Measurements from ENCODE around the gene LRMDA. TPM values are rescaled to one million over a fixed set of nuclear protein-coding genes. Genes with fewer than 3 reads are reported as not detected.

The LRMDA gene
- total RNA-seq, 3 donors from 2014 or later (not counting 1 experiment from before 2014, with no cell fraction given) = 1.4 to 2.4 (median 2.1) TPM

DNA sequence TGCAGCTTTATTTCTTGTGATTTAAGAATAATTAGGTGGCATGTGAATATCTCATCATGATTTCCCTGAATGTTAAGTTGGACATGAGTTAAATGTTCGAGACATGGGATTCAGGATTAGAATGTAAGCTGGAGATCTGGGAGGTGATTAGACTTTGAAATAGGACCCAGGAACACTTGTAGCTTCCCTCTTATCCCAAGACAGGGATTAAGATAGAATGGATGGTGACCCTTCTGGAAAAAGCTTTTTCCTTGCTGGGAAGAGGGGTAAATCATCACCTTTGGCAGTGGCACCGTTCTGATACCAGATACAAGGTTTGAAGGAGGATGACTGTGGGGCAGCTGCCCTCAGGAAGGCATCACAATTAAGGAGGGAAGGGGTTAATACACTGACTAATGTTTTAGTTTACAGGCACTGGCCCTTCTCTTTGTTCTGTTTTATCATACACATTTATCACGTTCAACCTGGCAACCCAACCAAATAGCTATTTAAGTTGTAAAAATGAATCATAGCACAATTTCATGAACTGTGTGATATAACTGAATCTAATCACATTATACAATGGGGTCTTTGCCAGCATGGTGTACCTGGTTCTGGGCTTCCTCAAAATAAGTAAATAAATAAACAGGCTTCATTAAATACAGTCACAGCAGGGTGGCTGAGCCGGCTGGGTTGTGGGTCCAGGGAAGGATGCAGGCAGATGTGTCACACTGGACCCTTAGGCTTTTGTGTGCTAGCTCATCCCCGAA lies 212.7 kb downstream of the LRMDA start:
- Mint-ChIP-seq H3K27ac (no peak overlapping the region), H3K27me3 (ENCODE audit: low read depth in 2 of 2) (peaks cover 8 to 14% of the 10 kb centered on the region in 2 donors), H3K36me3 (no peaks in the 10 kb centered on the region), H3K4me1 (no peaks in the 10 kb centered on the region), H3K9me3 (no peaks in the 10 kb centered on the region), H3K4me3 (no peak overlapping the region)
- ATAC-seq (no peak), DNase-seq (no peak)
- Histone ChIP-seq H3K9me3 (ENCODE audit: control insufficient read depth, insufficient read depth, low read length) (no peaks in the 10 kb centered on the region), H3K27ac (ENCODE audit: low read length) (no peak overlapping the region), H3K4me3 (ENCODE audit: low read length) (no peak overlapping the region), H3K4me1 (ENCODE audit: control insufficient read depth, insufficient read depth, low read length) (no peaks in the 10 kb centered on the region), H3K36me3 (ENCODE audit: control insufficient read depth, insufficient read depth, low read length) (no peaks in the 10 kb centered on the region), H3K27me3 (ENCODE audit: control insufficient read depth, insufficient read depth, low read length) (no peaks in the 10 kb centered on the region)
- intact Hi-C loops (cut with micrococcal nuclease) = no loop called here
- WGBS (ENCODE audit: insufficient coverage) = 92% methylated on average over 4 of the region's 5 CpGs
- TF ChIP-seq, protein P1, sequence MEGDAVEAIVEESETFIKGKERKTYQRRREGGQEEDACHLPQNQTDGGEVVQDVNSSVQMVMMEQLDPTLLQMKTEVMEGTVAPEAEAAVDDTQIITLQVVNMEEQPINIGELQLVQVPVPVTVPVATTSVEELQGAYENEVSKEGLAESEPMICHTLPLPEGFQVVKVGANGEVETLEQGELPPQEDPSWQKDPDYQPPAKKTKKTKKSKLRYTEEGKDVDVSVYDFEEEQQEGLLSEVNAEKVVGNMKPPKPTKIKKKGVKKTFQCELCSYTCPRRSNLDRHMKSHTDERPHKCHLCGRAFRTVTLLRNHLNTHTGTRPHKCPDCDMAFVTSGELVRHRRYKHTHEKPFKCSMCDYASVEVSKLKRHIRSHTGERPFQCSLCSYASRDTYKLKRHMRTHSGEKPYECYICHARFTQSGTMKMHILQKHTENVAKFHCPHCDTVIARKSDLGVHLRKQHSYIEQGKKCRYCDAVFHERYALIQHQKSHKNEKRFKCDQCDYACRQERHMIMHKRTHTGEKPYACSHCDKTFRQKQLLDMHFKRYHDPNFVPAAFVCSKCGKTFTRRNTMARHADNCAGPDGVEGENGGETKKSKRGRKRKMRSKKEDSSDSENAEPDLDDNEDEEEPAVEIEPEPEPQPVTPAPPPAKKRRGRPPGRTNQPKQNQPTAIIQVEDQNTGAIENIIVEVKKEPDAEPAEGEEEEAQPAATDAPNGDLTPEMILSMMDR (IDR thresholded peaks at IDR 0.05) = no peak

DNA sequence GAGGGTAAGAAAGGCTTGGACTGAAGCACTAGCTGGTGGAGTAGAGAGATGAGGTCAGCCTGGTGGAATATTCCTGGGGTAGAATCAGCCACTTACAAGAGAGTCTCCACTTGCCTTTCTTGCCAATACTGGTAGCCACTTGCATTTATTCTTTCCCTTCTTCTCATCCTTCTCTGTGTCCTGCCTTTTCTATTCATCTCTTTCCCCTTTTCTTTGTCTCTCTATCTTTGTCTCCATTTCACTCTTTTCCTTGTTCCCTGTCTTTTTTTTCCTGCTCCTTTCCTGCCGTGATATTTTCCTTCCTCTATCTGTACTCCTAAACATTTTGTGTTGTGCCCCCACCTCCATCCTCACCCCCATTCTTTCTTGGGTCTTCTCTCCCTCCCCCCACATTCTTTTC lies 214.3 kb downstream of the LRMDA start:
- no peaks in the 10 kb centered on the region for H3K4me1 Mint-ChIP-seq
- H3K27me3 Mint-ChIP-seq (ENCODE audit: low read depth in 2 of 2) = peaks cover 3 to 4% of the 10 kb centered on the region in 2 donors
- no peak overlapping the region for H3K4me3 Mint-ChIP-seq
- intact Hi-C loops (cut with micrococcal nuclease) = no loop called here
- H3K27ac ChIP-seq (ENCODE audit: low read length) = no peak overlapping the region
- H3K36me3 Mint-ChIP-seq = no peaks in the 10 kb centered on the region
- H3K9me3 Mint-ChIP-seq = no peaks in the 10 kb centered on the region
- no peak for DNase-seq
- no peaks in the 10 kb centered on the region for H3K36me3 ChIP-seq (ENCODE audit: control insufficient read depth, insufficient read depth, low read length)
- TF ChIP-seq, protein P1 (IDR thresholded peaks at IDR 0.05) = no peak
- no peaks in the 10 kb centered on the region for H3K9me3 ChIP-seq (ENCODE audit: control insufficient read depth, insufficient read depth, low read length)
- no peak overlapping the region for H3K27ac Mint-ChIP-seq
- 96% methylated on average over 1 of the region's 1 CpG for WGBS (ENCODE audit: insufficient coverage)
- no peaks in the 10 kb centered on the region for H3K4me1 ChIP-seq (ENCODE audit: control insufficient read depth, insufficient read depth, low read length)
- H3K4me3 ChIP-seq (ENCODE audit: low read length) = no peak overlapping the region
- no peak for ATAC-seq
- no peaks in the 10 kb centered on the region for H3K27me3 ChIP-seq (ENCODE audit: control insufficient read depth, insufficient read depth, low read length)

DNA sequence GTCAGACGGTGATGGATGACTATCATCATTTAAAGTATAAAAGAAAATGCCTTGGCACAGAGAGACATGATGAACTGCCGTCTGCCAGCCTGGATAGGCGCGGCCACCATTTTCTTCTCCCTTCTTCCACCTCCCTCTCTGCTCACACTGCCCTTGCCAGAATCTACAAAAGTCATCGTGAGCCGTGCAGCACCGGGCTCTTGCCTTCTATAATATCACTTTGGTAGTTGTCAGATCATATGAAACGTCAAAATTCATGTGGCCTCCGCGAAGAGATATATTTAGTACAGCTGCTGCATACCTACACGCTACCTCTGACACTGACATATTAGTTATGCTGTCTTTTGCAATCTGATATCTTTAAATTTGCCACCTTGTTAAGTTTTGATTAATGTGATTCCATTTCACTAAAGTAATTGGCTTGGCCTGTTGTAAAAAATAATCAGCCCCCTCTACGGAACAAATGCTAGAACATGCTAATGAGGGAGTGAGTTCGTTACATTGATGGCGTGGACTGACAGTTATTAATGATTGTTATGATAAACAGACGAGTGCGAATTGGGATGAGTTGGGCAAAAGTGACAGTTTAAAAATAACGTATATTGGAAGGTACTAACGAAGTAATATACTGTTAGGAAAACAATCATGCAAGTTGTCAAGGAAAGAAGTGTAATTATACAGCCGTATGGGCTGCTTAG lies 214.9 kb downstream of the LRMDA start:
- Histone ChIP-seq H3K27me3 (ENCODE audit: control insufficient read depth, insufficient read depth, low read length) (no peaks in the 10 kb centered on the region), H3K36me3 (ENCODE audit: control insufficient read depth, insufficient read depth, low read length) (no peaks in the 10 kb centered on the region), H3K27ac (ENCODE audit: low read length) (no peak overlapping the region), H3K4me1 (ENCODE audit: control insufficient read depth, insufficient read depth, low read length) (no peaks in the 10 kb centered on the region), H3K4me3 (ENCODE audit: low read length) (no peak overlapping the region), H3K9me3 (ENCODE audit: control insufficient read depth, insufficient read depth, low read length) (no peaks in the 10 kb centered on the region)
- Mint-ChIP-seq H3K27me3 (ENCODE audit: low read depth in 2 of 2) (peaks cover 0 to 3% of the 10 kb centered on the region in 2 donors), H3K27ac (no peak overlapping the region), H3K4me1 (no peaks in the 10 kb centered on the region), H3K36me3 (no peaks in the 10 kb centered on the region), H3K4me3 (no peak overlapping the region), H3K9me3 (no peaks in the 10 kb centered on the region)
- no peak for DNase-seq
- no peak for ATAC-seq
- intact Hi-C loops (cut with micrococcal nuclease) = no loop called here
- TF ChIP-seq, protein P1 (IDR thresholded peaks at IDR 0.05) = no peak
- WGBS (ENCODE audit: insufficient coverage) = 93% methylated on average over 19 of the region's 19 CpGs

Measured in natural killer cell (primary cell).